Measurements from ENCODE around the gene PODXL. TPM values are rescaled to one million over a fixed set of nuclear protein-coding genes. Genes with fewer than 3 reads are reported as not detected.
A peak's percentile ranks its signal among the peaks of the same experiment; 100 is the strongest.

PODXL gene
- total and polyA plus RNA-seq, 2 experiments from 2014 or later, result 220 to 727 TPM

- peaks cover 66% of the 10 kb centered on the region for H3K4me1 Mint-ChIP-seq
- Histone ChIP-seq H3F3A (replicated peaks; ENCODE audit: low read depth) (peaks cover 82% of the 10 kb centered on the region), H3K27ac (ENCODE audit: low read depth) (peak overlapping the region; percentile 96; the same call in 1 of the 2 replicates), H4K20me1 (replicated peaks; ENCODE audit: insufficient read depth) (peaks cover 80% of the 10 kb centered on the region), H3K4me2 (no peak overlapping the region), H3K27me3 (ENCODE audit: insufficient read depth) (no peaks in the 10 kb centered on the region), H3K4me3 (no peak overlapping the region), H3K4me1 (ENCODE audit: insufficient read depth) (peaks cover 42% of the 10 kb centered on the region), H2AFZ (no peak overlapping the region), H3K36me3 (ENCODE audit: insufficient read depth) (peaks cover 52% of the 10 kb centered on the region), H3K79me2 (replicated peaks; ENCODE audit: insufficient read depth) (peaks cover 91% of the 10 kb centered on the region), H3K9me2 (ENCODE audit: insufficient read depth) (no peaks in the 10 kb centered on the region)
- H3K27me3 Mint-ChIP-seq (ENCODE audit: insufficient read depth, low read depth, poor library complexity), result peaks cover 31% of the 10 kb centered on the region
- no peak for TF ChIP-seq EZH2 (IDR thresholded peaks at IDR 0.05; ENCODE audit: low read depth, unreplicated experiment)
- no peak for TF ChIP-seq CREB1 (CRISPR knock-in tag; IDR thresholded peaks at IDR 0.05; ENCODE audit: low read depth)
- TF ChIP-seq ZNF331 (CRISPR knock-in tag; IDR thresholded peaks at IDR 0.05; ENCODE audit: low read depth), result no peak
- no peak for TF ChIP-seq POLR2AphosphoS5 (IDR thresholded peaks at IDR 0.05; ENCODE audit: low read depth)
- TF ChIP-seq ZNF462 (CRISPR knock-in tag; IDR thresholded peaks at IDR 0.05), result no peak
- TF ChIP-seq JUNB (IDR thresholded peaks at IDR 0.05; ENCODE audit: unreplicated experiment), result no peak
- TF ChIP-seq NANOG (IDR thresholded peaks at IDR 0.05; ENCODE audit: borderline replicate concordance), result no peak
- TF ChIP-seq ZNF114 (CRISPR knock-in tag; IDR thresholded peaks at IDR 0.05), result no peak
- no peak for TF ChIP-seq STAT1 (IDR thresholded peaks at IDR 0.05; ENCODE audit: unreplicated experiment)
- no peak for TF ChIP-seq EZH2phosphoT487 (IDR thresholded peaks at IDR 0.05; ENCODE audit: unreplicated experiment)
- TF ChIP-seq REST (IDR thresholded peaks at IDR 0.05; ENCODE audit: unreplicated experiment), result no peak
- no peak for TF ChIP-seq CTCF (conservative IDR thresholded peaks at IDR 0.05; ENCODE audit: low read depth in 2 of 2)
- no peak for TF ChIP-seq ETS1 (IDR thresholded peaks at IDR 0.05)
- ATAC-seq, result no peak
- H3K27ac Mint-ChIP-seq, result peak overlapping the region; percentile 76
- peaks cover 74% of the 10 kb centered on the region for H3K36me3 Mint-ChIP-seq (ENCODE audit: low read depth)
- DNase-seq (ENCODE audit: low spot score), result no peak
- H3K9me3 Mint-ChIP-seq, result no peaks in the 10 kb centered on the region
- no peak overlapping the region for H3K4me3 Mint-ChIP-seq
Measured at GRCh38 chr7:131511774-131512535, 44.5 kb downstream of the PODXL start.
